Inflammatory macrophage treated with lipopolysaccharide for 1 hour (primary cell): ENCODE results near the gene THAP7.
A peak's percentile ranks its signal among the peaks of the same experiment; 100 is the strongest.
"Not testable (repeated sequence)": the region's sequence is repeated elsewhere in the genome, so short reads cannot be mapped to it uniquely, and the experiment has no call there.

Experiments
- DNase-seq, 2 donors: peaks; one replicate each; pipeline ENCODE4 v3.0.0-alpha.2; 2020 to 2022

The THAP7 gene, protein sequence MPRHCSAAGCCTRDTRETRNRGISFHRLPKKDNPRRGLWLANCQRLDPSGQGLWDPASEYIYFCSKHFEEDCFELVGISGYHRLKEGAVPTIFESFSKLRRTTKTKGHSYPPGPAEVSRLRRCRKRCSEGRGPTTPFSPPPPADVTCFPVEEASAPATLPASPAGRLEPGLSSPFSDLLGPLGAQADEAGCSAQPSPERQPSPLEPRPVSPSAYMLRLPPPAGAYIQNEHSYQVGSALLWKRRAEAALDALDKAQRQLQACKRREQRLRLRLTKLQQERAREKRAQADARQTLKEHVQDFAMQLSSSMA

DNA sequence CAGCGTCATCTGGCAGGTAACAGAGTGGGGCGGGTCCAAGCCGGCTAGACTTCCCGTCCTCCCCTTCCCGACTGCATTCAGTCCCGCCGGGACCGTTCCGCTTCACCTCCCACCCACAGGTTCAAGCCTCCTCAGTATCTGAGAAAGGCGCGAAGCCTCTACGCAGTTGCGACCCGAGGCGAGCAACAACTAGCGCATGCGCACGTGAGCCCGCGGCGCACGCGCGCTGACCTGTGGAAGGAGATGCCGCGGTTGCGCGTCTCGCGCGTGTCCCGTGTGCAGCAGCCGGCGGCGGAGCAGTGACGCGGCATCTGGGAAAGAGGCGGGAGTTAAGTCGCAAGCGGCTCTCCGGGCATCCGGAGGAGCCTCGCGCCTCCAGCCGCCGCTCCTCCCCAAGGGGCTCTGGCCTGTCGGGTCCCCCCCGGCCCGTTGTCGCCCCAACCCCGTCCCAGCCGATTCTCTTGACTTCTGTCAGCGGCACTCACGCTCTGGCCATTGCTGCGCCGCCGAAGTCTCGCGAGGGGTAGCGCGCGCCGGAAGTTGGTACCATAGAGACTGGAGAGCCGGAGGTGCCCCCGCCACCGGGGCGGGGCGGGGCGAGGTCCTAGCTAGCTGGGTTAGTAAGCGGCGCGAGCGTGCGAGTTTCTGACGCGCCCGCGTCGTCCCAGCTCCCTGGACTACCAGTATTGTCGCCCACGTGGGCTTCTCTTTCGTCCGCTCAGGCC is at the start of gene THAP7:
Gene THAP7, minus strand, starts transcription at position 518 of the 725 bp plus-strand sequence. Its CDS starts 207 bp downstream, at position 311.
- DNase-seq = peak; percentile 95 to 96

DNA sequence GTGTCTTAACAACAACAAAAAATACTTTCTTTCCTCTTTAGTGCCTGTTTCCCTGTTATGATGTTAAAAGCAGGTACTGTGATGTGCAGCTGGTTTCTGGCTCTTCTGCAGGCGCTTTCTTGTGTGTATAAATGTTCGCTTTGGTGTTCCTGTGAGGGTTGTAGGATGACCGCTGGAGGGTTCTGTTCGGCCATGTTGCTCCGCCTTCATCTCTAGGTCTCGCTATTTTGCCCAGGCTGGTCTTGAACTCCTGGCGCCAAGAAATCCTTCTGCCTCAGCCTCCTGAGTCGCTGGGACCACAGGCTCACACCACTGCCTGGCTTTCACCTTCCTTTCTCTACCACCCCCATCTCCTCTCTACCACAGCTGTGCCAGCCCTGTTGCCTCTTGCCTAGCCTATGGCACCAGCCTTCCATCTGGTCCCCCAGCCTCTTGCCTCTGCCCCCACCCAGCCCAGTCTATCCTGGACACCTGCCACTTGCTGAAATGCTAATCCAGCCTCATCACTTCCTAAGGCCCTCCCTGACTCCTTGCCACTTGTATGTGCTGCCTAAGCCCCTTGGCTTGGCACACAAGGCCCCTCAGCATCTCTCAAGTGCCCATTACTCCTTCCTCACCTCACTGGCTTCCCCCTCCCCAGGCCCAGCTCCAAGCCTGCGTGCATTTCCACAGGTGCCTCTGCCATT is 49.4 kb upstream of the THAP7 start:
- no peak for DNase-seq

DNA sequence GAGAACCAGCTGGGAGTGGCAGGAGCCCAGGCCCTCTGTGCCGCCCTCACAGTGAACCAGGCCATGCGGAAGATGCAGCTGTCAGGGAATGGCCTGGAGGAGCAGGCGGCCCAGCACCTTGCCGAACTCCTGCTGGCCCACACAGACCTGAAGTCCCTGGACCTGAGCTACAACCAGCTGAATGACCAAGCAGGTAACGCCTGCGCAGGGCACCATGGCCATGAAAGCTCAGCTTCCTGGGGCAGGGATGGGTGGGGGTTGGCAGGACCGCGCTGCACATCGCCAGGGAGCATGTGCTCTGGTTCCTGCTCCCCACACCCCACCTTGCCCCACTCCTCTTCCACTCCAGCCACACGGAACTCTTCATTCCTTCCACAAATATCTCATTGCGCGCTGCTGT is 47.0 kb upstream of the THAP7 start:
- DNase-seq = not testable (repeated sequence)

DNA sequence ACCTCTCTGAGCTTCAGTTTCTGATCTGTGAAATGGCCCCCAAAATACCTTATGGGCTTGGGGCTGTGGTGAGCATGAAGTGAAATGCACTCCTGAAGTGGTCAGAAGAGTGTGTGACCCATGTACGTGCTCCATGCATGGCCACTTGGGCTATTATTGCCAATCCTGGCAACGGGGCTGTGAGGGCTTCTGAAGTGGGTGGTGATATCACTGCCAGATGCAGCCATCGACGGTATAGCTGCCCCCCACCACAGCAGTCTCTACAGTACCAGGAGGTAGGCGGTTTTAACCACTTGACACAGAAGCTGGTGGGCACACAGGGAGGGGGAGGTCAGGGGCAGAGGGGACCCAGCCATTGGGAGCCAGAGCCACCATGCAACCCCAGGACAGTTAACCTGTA is 46.5 kb upstream of the THAP7 start:
- DNase-seq = not testable (repeated sequence)

DNA sequence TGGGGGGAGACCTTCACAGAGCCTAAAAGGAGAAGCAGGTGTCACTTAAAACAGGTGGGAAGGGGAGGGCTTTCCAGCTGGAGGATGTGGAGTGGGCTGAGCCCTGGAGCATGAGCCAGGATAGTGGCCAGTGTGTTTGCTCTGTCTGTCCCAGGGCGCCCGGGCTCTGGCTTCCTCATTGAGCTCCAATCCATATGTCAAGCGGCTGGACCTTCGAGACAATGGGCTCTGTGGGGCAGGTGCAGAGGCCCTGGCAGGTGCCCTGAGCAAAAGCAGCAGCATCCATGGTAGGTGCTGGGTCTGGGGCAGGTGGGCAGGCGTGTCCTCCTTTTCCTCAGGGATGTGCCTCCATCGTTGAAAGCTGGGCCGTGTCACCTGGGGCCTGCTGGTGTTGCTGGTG is 45.8 kb upstream of the THAP7 start:
- no peak for DNase-seq

DNA sequence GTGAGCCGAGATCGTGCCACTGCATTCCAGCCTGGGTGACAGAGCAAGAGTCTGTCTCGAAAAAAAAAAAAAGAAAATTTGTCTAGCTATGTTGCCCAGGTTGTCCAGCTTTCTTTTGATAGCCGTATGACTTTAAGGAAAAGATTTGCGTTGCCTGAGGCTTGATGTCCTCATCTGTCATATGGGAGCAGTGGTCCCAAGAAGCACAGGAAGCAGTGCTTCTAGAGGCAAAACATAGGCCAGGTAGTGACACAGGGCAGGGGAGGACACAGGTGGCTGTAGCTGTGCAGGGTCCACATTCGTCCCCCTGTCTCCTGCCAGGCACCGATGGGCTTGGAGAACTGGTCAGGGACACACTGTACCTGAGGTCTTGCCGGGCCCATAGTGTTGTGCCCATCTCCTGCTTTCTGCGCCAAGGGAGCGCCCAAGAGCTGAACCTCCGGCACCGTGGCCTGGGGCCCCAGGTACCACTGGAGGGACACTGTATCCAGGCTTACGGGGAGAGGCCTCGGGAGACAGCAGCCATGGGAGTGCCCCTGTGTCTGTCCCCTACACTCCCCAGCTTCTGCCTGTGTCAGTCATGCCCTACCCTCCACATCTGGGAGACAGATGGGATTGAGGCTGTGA is 45.2 kb upstream of the THAP7 start:
- no peak for DNase-seq

DNA sequence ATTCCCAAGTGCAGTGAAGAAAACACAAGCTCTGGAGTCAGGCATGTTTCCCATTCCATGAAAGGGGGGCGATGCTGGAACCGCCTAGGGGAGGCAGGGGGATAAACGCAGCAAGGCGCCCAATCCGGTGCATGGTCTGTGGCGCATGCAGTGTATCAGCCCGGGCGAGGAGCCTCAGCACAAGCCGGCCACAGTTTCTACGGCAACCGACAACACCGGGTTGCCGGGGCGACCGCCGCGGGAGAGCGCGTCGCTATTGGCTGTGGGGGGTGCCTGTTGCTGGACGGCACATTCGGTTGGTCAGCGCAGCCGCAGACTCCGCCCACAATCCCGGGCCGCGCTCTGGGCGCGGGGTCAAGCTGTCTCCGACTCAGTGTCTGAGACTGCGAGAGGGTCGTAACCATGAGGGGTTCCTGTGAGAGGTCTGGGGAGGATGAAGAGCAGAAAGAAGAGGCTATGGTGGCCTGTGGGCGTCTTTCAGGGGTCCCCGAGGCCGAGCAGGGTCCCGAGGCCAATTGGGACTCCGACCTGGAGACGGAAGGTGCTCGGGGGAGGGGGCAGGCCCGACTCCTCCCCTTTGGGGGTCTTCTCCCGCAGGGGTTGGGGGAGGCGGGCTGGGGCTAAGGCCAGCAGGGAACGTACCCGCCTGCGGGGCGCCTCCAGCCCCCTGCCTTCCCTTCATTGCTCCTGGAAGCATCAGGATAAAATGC is 43.8 kb upstream of the THAP7 start, which contains the start of gene LRRC74B:
Gene LRRC74B, plus strand, starts transcription at position 362 of the 710 bp plus-strand sequence. Its CDS starts 41 bp downstream, at position 403.
- peak; percentile 50 to 69 for DNase-seq

DNA sequence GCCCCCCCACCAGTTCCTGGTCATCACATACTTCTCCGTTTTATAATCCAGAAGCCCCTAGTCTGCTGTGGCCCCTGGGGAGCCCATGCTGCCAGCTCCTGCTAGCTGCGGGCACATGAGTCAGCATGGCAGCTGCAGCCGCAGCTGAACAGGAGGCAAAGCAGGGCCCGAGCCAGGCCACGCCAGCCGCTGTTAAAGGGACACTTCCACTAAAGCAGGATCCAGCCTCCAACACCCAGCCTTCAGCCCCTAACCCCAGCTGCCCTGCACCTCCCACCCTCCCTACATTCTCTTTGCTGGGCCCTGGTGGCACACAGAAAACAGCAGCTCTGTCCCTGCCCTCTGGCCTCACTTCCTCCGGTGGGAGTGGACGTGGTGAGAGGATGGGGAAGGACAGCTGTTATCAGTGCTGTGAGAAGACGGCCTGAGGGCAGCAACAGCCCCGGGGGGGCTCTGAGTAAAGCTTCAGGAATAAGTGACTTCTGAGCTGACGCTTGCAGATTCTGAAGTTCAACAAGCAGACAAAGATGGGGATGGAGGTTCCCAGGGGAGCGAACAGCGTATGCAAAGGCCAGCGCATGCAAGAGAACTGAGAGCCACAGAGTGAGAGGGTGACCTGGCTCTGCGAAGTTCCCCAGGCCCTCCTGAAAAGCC is 43.1 kb upstream of the THAP7 start:
- DNase-seq = peak; percentile 10 to 20

DNA sequence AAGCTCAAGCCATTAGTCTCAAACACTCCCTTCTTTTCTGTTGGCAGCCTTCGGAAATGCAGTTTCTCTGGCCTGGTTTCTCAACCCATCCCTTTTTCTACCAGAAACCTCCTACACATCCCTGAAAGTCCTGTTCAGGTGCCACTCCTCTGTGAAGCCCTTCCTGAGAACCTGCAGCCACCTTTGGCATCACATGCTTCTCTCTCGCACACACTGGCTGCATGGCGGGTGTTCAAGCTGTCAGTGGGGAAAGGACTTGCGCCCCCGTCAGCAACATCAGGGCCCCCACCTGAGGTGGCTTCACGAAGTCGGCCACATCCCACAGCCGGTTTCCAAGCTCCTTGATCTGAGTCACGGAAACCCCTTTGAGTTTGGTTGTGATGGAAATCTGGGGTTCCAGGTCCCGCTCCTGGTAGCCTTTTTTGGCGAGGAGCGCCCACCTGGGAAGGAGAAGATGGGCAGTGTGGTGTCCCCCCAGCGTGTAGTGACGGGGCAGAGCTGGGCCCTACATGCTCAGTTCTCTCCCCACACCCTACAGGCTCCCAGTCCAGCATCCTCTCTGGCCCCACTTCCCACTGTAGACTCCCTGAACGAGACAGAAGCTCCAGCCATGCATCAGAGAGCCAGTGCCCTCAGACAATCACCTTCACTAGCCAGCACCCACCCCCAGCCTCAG is 42.1 kb upstream of the THAP7 start:
- DNase-seq = no peak

DNA sequence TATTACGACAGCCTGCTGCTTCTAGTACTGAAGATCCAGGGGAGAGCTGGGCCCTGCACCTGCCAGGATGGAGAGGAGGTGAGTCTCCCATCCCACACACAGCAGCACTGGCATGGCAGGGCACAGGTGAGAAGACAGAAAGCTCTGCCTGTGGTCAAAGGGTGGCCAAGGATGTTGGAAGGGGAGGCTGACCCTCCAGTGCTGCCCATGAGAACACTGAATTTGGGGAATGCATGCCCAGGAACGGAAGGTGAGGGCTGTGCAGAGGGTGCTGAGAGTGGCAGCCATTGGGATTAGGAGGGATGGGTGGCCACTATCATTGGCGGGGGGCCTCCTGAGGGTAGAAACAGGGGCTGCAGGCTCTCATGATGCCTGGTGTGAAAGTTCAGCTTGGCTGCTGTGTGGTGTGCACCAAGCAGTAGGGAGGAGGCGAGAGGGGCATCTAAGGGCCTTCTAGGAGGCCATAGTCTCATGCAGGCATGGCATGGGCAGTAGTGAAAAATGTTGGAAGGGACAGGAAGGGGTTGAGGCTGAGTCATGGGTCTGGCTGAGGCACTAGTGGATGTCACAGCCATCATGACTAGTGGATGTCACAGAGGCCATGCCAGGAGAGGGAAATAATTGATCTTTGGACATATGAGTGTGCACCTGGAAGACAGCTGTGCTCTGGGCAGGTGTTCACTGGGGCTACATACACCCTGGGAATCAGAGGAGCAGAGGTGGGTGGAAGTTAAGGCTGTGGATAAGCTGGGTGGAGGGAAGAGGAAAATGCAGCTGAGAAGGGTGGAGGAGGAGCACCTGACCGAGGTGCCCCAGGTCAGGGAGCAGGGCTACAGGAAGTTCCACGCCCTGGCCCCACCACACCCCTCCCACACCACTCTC is 41.3 kb upstream of the THAP7 start:
- no peak for DNase-seq

DNA sequence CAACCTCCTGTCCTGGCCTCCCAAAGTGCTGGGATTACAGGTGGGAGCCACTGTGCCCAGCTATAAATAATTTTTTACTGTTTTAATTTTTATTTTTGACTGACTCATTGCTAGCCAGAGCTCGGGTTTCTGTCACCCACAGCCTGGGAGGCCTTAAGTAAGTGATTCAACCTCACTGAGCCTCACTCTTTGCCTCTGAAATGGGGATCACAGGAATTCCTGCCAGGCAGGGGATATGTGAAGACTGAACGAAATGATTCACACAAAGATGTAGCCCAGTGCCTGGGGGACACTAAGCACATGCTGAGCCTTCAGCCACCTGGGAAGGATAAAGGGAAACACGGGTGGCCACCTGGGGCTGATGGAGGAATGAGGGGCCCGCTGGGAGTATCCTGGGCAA is 40.0 kb upstream of the THAP7 start:
- DNase-seq = no peak

DNA sequence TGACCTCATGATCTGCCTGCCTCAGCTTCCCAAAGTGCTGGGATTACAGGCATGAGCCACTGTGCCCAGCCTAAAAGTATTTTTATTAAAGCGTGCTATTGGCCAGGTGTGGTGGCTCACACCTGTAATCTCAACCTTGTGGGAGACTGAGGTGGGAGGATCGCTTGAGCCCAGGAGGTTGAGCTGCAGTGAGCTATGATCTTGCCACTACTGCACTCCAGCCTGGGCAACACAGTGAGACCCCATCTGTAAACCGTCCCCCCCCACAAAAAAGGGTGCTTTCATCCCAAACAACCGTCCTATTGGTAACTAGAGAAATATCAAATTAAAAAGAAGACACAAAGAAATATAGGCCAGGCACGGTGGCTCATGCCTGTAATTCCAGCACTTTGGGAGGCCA is 37.2 kb upstream of the THAP7 start:
- DNase-seq = not testable (repeated sequence)

DNA sequence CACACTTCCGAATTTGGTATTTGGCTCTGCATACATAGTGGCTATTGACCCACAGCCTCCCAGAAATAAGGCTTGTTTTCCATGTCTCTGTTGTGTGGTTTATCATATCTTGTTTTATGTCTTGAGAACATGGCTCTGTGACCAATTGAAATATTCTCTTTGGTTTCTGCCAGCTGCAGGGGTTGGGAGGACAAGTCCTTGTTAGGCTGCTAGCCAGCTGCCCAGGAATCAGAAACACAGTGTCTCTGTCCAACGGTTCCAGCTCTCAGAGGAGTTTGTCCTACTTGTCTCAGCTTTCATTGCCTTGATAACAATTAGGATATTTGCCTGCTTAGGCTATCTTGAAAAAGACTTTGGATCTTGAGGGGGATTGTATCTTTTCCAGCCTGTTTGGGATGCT is 36.5 kb upstream of the THAP7 start:
- no peak for DNase-seq

DNA sequence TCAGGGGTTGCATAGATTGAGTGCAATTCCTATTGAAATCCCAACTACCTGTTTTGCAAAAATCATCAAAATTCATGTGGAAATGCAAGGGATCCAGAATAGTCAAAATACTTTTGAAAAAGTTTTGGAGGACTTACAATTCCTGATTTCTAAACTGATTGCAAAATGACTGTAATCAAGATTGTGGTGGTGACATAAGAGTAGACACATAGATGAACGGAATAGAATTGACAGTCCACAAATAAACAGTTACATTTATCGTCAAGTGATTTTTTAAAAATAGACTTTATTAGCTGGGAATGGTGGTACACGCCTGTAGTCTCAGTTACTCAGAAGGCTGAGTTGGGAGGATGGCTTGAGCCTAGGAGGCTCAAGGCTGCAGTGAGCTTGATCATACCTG is 33.1 kb upstream of the THAP7 start:
- no peak for DNase-seq

DNA sequence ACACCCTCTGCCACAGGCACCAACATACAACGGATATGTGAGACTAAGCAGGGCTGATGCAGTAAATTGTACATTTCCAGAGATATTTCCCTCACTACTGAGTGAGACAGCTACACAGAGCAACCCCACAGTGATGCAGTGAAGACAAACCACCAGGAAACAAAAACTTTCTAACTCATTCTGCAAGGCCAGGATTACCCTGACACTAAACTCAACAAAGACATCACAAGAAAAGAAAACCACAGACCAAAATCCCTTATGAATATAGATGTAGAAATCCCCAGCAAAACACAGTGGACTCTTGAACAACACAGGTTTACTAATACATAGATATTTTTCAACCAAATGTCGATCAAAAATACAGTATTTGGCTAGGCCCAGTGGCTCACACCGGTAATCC is 32.0 kb upstream of the THAP7 start:
- DNase-seq = no peak

DNA sequence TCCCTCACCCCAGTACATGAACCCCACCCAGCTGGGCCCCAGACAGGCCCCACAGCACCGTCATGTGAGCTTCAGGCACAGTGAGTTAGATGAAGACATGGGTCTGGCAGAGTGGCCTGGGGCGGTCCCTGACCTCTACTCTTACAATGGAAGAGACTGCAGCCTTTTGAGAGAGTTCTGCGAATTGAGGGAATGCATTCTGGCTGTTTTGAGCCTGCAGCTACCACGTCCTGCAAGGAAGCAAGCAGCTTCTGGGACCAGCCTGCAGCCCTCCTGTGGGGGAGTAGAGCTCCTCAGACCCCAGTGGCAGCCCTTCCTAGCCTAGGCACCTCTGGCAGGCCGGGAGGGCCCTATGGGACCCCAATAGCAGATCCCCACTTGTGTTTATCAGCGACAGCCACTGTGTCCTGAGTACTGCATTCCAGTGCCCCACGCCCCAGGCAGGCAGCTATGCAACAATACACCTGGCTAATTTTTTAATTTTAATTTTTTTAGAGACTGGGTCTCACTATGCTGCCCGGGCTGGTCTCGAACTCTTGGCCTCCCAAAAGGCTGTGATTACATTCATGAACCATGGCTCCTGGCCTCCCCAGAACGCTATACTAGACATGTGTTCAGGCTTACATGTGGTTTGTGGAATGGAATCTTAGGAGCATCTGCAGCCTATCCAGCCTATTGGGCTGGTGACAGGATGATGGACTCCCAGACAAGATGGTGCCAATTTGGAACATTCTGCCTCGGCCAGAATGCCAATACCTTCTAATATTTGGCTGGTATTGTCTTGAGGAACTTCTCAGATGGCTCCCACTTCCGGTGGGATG is 31.2 kb upstream of the THAP7 start:
- no peak for DNase-seq

DNA sequence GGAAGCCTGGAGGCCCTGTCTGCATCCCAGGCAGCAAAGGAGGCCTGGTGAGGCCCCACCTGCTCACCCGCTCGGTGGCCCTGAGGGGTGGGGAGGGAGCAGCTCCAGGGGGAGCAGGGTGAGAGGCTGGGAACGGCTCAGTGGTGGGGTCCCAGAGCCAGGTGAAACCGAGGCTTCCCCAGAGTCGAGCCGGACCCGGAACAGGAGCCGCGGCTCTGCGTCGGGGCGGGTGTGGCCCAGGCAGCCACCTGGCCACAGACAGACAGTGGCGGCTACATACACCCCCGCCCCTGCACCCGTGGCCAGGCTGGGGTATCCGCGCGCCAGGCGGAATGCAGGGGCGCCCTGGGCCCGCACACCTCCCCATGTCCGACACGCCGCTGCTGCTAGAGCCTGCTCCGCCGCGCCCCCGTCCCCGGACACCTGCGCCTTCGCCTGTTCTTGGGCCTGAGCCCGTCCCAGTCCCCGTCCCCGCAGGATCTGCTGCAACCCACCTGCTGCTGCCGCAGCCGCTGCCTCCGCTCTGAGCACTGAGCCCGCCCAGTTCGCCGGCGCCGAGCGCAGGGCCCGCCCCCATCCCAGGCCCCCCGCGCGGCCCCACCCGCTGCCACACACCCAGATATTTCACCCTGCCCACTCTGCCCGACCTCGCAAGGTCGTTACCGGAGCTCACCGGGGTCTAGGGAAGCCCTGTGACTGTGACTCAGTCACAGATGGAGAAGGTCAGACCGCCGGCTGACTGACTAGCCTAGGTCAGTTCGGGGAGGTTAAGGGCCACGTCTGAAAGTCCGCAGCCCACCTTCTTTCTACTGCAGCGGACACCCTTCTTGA is 30.3 kb upstream of the THAP7 start, which contains the start of gene SLC7A4:
Gene SLC7A4, minus strand, starts transcription at position 525 of the 831 bp plus-strand sequence. CDS start 749 bp downstream, outside the sequence.
- no peak for DNase-seq

DNA sequence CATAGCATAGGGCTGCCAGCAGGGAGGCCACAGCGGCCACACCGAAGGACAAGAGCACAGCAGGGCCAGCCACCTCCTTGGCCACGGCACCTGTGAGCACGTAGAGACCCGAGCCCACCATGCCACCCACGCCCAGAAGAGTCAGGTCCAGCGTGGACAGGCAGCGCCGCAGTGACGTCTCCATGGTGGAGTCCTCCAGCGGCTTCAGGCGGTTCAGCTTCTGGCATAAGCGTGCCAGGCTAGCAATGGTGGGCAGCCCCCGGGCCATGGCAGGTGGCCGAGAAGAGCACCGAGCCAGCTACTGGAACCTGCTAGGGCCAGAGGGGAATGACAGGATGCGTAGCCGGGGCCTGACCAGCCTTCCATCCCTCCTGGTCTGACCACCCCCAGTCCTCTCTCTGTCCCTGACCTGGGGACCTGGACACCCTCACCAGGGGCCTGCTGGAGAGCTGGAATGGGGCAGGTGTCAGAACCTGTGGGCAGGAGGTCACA is 29.7 kb upstream of the THAP7 start:
- DNase-seq = no peak
